Natural killer cell treated with Interleukin-12 subunit alpha and Interleukin-12 subunit beta and Interleukin-15 and Interleukin-18, amount 100 ng/mL, for 72 hours (primary cell): ENCODE results near the gene HNRNPH3. TPM values are rescaled to one million over a fixed set of nuclear protein-coding genes. Genes with fewer than 3 reads are reported as not detected.
"Not testable (repeated sequence)": the region's sequence is repeated elsewhere in the genome, so short reads cannot be mapped to it uniquely, and the experiment has no call there.

Source experiments
- ATAC-seq, 2 donors: fragments of 150-1000 bp; cut with Tn5 transposase in 1 of 2; sonication (Bioruptor Pico), chemical (Tn5 transposase) in 1 of 2; 2 replicates each; pipeline ENCODE4 v1.10.0; 2021
- DNase-seq: peaks from one replicate; pipeline ENCODE4 v3.0.0; 2022; ENCODE audit warnings: low spot score
- H3K27ac Mint-ChIP-seq, 2 donors: 1 replicate in 1 of 2; 2 replicates in 1 of 2; pipeline ENCODE4 v1.8.0; 2022; ENCODE audit warnings: mixed read lengths in 2 of 2, mild to moderate bottlenecking in 1 of 2, moderate library complexity in 1 of 2
- H3K27me3 Mint-ChIP-seq, 2 donors: 1 replicate in 1 of 2; 2 replicates in 1 of 2; pipeline ENCODE4 v1.8.0; 2022; ENCODE audit warnings: mixed read lengths in 2 of 2
- H3K36me3 Mint-ChIP-seq: one replicate; pipeline ENCODE4 v1.8.0; 2022; ENCODE audit warnings: mixed read lengths
- H3K4me1 Mint-ChIP-seq, 2 donors: 1 replicate in 1 of 2; 2 replicates in 1 of 2; pipeline ENCODE4 v1.8.0; 2022; ENCODE audit warnings: low read depth in 2 of 2, mixed read lengths in 2 of 2, mild to moderate bottlenecking in 1 of 2
- H3K4me3 Mint-ChIP-seq: one replicate; pipeline ENCODE4 v1.8.0; 2022; ENCODE audit warnings: mixed read lengths
- H3K9me3 Mint-ChIP-seq: 2 replicates; pipeline ENCODE4 v1.8.0; 2022; ENCODE audit warnings: mixed read lengths
- total RNA-seq, 2 donors: library from RNA; stranded (reverse); gene quantifications; one replicate each; pipeline ENCODE4 v1.2.3, GENCODE V29; 2022

Gene HNRNPH3
- total RNA-seq: 100 to 1,000 TPM; 113 to 156 TPM

- Mint-ChIP-seq H3K4me3 (peak within 1 kb of the TSS; percentile 94), H3K36me3 (peaks cover 20% of the 10 kb centered on the region), H3K27ac (peak within 1 kb of the TSS; percentile 95 to 98), H3K9me3 (no peaks in the 10 kb centered on the region), H3K27me3 (peaks cover 4 to 6% of the 10 kb centered on the region in 2 donors), H3K4me1 (peaks cover 42 to 51% of the 10 kb centered on the region in 2 donors)
- peak; percentile 92 to 95 for ATAC-seq
- peak; percentile 99 for DNase-seq
These were observed at the start of gene HNRNPH3 for GRCh38 chr10:68331455-68332258. Gene HNRNPH3 (plus strand): TSS chr10:68332064. CDS start chr10:68337222, 5,158 bp downstream.

GRCh38 chr10:68284062-68285001 is 47.5 kb upstream of the HNRNPH3 start:
- no peaks in the 10 kb centered on the region for H3K36me3 Mint-ChIP-seq
- H3K9me3 Mint-ChIP-seq: no peaks in the 10 kb centered on the region
- no peak overlapping the region for H3K27ac Mint-ChIP-seq
- H3K4me3 Mint-ChIP-seq: no peak overlapping the region
- H3K27me3 Mint-ChIP-seq: no peaks in the 10 kb centered on the region
- DNase-seq (no peak), ATAC-seq (peak in 1 of 2 donors; percentile 24)
- H3K4me1 Mint-ChIP-seq: no peaks in the 10 kb centered on the region

GRCh38 chr10:68288717-68289116 is 43.1 kb upstream of the HNRNPH3 start:
- DNase-seq: no peak
- Mint-ChIP-seq H3K9me3 (no peaks in the 10 kb centered on the region), H3K4me3 (no peak overlapping the region), H3K27ac (no peak overlapping the region), H3K36me3 (no peaks in the 10 kb centered on the region), H3K27me3 (no peaks in the 10 kb centered on the region), H3K4me1 (no peaks in the 10 kb centered on the region)
- no peak for ATAC-seq

DNA sequence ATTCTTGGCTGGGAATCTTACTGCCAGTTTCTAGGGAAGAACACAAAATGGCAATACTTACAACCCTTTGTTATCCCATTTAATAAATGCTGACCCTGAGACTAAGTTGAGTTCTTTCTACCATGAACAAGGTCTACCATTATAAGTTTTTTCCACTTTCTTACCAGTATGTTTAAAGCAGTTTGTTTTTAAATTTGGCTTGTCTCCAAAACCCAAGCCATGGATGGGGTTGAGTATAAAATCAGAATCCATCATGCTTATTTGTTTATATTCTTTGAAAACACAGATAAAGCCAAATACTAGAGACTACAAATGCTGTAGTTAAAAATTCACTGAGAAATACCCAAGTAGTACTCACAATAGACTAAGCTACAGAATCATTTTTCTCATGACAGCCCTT is 41.1 kb upstream of the HNRNPH3 start:
- DNase-seq (no peak), ATAC-seq (no peak)
- Mint-ChIP-seq H3K27me3 (no peaks in the 10 kb centered on the region), H3K27ac (no peak overlapping the region), H3K9me3 (no peaks in the 10 kb centered on the region), H3K36me3 (no peaks in the 10 kb centered on the region), H3K4me1 (no peaks in the 10 kb centered on the region), H3K4me3 (no peak overlapping the region)

DNA sequence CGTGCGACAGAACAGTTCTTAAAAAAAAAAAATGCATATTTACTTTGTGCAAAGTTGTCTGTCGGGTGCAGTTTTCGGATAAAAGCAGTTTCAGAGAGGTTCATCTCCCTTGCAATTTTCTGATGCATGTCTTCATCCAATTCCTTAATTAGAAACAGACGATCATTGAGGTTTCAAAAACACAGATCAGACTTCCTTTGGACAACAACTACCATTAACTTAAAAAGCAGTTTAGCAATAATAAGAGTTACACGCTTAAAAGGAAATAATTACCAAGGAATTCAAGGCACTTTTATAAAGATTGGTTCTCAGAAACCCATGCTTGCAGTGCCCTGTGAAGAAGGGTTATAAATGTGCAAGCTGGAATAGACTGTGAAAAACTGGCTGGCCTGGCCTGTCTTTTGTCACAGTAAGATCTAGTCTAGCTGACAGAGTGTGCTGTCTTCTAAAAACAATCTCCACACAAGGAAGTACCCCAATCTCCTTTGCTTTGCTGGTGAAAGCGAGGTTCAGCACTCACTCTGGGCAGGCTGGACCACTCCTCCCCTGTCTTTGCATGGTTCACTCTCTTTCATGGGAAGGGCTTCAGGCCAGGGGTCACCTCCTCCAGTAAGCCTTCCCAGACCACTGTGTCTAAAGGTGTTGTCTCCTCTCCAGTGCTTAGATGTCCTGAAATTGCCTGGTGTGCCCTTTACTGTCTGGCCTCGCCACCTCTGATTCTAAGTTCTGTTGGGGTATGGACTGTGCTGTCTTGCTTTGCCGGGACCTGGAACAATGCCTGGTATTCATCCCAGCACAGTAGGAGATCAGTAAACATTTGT is 34.8 kb upstream of the HNRNPH3 start:
- H3K36me3 Mint-ChIP-seq: no peaks in the 10 kb centered on the region
- no peaks in the 10 kb centered on the region for H3K27me3 Mint-ChIP-seq
- no peak overlapping the region for H3K4me3 Mint-ChIP-seq
- no peaks in the 10 kb centered on the region for H3K9me3 Mint-ChIP-seq
- ATAC-seq (no peak), DNase-seq (no peak)
- H3K4me1 Mint-ChIP-seq: no peaks in the 10 kb centered on the region
- no peak overlapping the region for H3K27ac Mint-ChIP-seq

- Mint-ChIP-seq H3K4me1 (no peaks in the 10 kb centered on the region), H3K4me3 (no peak overlapping the region), H3K27me3 (no peaks in the 10 kb centered on the region), H3K9me3 (no peaks in the 10 kb centered on the region), H3K36me3 (no peaks in the 10 kb centered on the region), H3K27ac (no peak overlapping the region)
- no peak for ATAC-seq
- DNase-seq: no peak
These were observed 30.6 kb upstream of the HNRNPH3 start for GRCh38 chr10:68301301-68301700.

DNA sequence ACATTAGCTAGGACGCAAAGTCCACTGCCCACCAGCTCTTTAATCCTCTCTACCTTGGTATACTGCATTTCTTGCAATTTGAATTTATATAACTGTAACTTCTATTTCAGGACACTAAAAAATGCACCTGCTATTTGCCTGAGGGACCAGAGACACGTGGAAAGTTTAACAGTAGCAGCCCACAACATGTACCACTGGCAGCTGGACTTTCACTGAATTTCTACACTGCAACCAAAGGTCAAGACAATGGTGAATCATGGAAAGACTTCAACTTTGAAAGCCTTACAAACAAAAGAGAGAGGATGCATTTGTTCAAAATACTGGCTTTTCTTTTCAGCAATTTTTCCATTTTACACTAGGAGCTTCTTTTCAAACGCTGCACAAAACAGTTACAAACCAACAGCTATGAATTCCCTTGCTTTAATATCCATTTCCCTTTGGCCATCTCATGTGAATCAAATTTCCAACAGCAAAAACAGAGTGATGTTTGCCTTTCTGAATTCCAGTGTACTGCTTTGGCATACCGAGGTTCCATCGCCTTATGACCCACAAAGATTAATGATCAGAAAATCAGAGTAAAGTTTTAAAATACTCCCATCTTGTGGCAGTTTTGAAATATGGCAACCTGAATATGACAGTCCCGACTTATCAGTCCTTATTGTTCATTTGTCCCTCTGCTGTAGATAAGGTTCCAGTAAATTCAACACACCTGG is 29.9 kb upstream of the HNRNPH3 start:
- ATAC-seq: no peak
- H3K9me3 Mint-ChIP-seq: no peaks in the 10 kb centered on the region

GRCh38 chr10:68302503-68302823 is 29.4 kb upstream of the HNRNPH3 start:
- no peaks in the 10 kb centered on the region for H3K27me3 Mint-ChIP-seq
- DNase-seq (no peak), ATAC-seq (no peak)
- H3K4me3 Mint-ChIP-seq: no peak overlapping the region
- no peaks in the 10 kb centered on the region for H3K9me3 Mint-ChIP-seq
- no peaks in the 10 kb centered on the region for H3K4me1 Mint-ChIP-seq
- no peak overlapping the region for H3K27ac Mint-ChIP-seq
- no peaks in the 10 kb centered on the region for H3K36me3 Mint-ChIP-seq

More for the DNA sequence above, 29.9 kb upstream of the HNRNPH3 start:
- no peak overlapping the region for H3K4me3 Mint-ChIP-seq
- H3K27ac Mint-ChIP-seq: no peak overlapping the region
- H3K4me1 Mint-ChIP-seq: no peaks in the 10 kb centered on the region
- no peak for DNase-seq
- no peaks in the 10 kb centered on the region for H3K36me3 Mint-ChIP-seq
- H3K27me3 Mint-ChIP-seq: no peaks in the 10 kb centered on the region

DNA sequence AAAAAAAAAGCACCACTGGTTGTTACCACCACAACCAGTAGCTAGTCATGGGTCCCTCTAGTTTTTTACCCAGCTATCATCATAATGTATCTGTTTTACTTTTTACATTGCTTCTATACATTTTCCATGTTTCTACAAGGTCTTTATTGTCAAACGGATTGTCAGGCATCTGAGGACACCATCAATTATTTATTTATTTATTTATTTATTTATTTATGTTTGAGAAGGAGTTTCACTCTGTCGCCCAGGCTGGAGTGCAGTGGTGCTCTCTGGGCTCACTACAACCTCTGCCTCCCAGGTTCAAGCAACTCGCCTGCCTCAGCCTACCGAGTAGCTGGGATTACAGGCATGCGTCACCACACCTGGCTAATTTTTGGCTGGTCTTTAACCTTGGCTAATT is 29.0 kb upstream of the HNRNPH3 start:
- ATAC-seq (no peak), DNase-seq (no peak)
- no peaks in the 10 kb centered on the region for H3K4me1 Mint-ChIP-seq
- no peaks in the 10 kb centered on the region for H3K36me3 Mint-ChIP-seq
- no peak overlapping the region for H3K4me3 Mint-ChIP-seq
- no peak overlapping the region for H3K27ac Mint-ChIP-seq
- no peaks in the 10 kb centered on the region for H3K27me3 Mint-ChIP-seq
- H3K9me3 Mint-ChIP-seq: no peaks in the 10 kb centered on the region

DNA sequence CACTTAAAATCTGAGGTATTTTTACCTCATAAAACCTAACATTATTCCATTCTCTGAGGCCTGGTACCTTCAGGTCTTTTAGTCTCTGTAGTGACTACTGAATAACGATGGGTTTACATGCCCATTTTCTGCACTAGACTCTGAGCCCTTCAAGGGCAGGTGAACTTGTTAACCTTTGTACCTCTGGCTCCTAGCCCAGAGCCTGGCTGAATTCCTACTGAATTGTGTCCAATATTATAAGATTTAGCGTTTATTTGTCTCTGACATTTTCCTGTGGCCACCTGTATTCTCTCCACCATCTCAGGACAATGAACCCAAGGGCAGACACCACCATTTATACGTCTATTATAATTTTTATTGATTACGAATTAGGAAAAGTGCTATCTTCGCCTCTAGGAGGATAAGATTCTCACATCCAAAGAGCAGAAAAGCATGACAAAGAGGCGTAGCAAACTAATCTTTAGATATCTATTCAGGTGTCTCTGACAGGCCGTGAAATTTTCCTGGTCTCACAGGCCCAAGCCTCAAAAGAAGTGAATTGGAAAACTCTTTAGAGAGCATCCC is 27.9 kb upstream of the HNRNPH3 start:
- H3K27me3 Mint-ChIP-seq: no peaks in the 10 kb centered on the region
- ATAC-seq (no peak), DNase-seq (no peak)
- H3K9me3 Mint-ChIP-seq: no peaks in the 10 kb centered on the region
- no peaks in the 10 kb centered on the region for H3K4me1 Mint-ChIP-seq
- no peaks in the 10 kb centered on the region for H3K36me3 Mint-ChIP-seq
- no peak overlapping the region for H3K4me3 Mint-ChIP-seq
- H3K27ac Mint-ChIP-seq: no peak overlapping the region

- no peaks in the 10 kb centered on the region for H3K4me1 Mint-ChIP-seq
- H3K9me3 Mint-ChIP-seq: no peaks in the 10 kb centered on the region
- ATAC-seq: no peak
- no peak overlapping the region for H3K27ac Mint-ChIP-seq
- no peak for DNase-seq
- H3K36me3 Mint-ChIP-seq: no peaks in the 10 kb centered on the region
- H3K27me3 Mint-ChIP-seq: no peaks in the 10 kb centered on the region
- H3K4me3 Mint-ChIP-seq: no peak overlapping the region
These were observed 26.0 kb upstream of the HNRNPH3 start for GRCh38 chr10:68305854-68306253.

- no peak overlapping the region for H3K4me3 Mint-ChIP-seq
- peaks cover under 1% of the 10 kb centered on the region for H3K36me3 Mint-ChIP-seq
- no peaks in the 10 kb centered on the region for H3K27me3 Mint-ChIP-seq
- H3K9me3 Mint-ChIP-seq: no peaks in the 10 kb centered on the region
- ATAC-seq: no peak
- H3K4me1 Mint-ChIP-seq: peaks cover 3 to 5% of the 10 kb centered on the region in 2 donors
- DNase-seq: no peak
- no peak overlapping the region for H3K27ac Mint-ChIP-seq
These were observed 21.3 kb upstream of the HNRNPH3 start for GRCh38 chr10:68310531-68310930.

- not testable (repeated sequence) for DNase-seq, H3K4me3 Mint-ChIP-seq, ATAC-seq, H3K4me1 Mint-ChIP-seq, H3K27me3 Mint-ChIP-seq, H3K27ac Mint-ChIP-seq, H3K9me3 Mint-ChIP-seq
- H3K36me3 Mint-ChIP-seq: peaks cover 18% of the 10 kb centered on the region
These were observed 16.9 kb upstream of the HNRNPH3 start for GRCh38 chr10:68314930-68315329.
